Fibroblast of skin of left biceps (primary cell): Measurements from ENCODE around the gene CALCA.
"Not testable (repeated sequence)": the region's sequence is repeated elsewhere in the genome, so short reads cannot be mapped to it uniquely, and the experiment has no call there.

Experiments used
- DNase-seq, 2 experiments: peaks; one replicate each; pipeline ENCODE4 v3.0.0-alpha.2; 2013; ENCODE audit warnings: low read depth in 2 of 2

Gene CALCA

GRCh38 chr11:14971865-14972580, at the start of gene CALCA:
TSS of gene CALCA (minus strand) at chr11:14972351. CDS start at chr11:14971192, 1,159 bp downstream.
- no peak for DNase-seq

GRCh38 chr11:15016200-15016599, 44.0 kb upstream of the CALCA start:
- DNase-seq = no peak

- no peak for DNase-seq
Observed at GRCh38 chr11:15011776-15012345, 39.7 kb upstream of the CALCA start.

- DNase-seq = no peak
Observed at GRCh38 chr11:15010865-15011264, 38.7 kb upstream of the CALCA start.

- peak in 1 of 2 experiments; percentile 3 for DNase-seq
Observed at GRCh38 chr11:15006139-15006759, 34.1 kb upstream of the CALCA start.

GRCh38 chr11:14988133-14988532, 16.0 kb upstream of the CALCA start:
- DNase-seq = not testable (repeated sequence)

- no peak for DNase-seq
Observed at GRCh38 chr11:14981507-14981906, 9.4 kb upstream of the CALCA start.

- peak in 1 of 2 experiments; percentile 0 for DNase-seq
Observed at GRCh38 chr11:14980854-14981253, 8.7 kb upstream of the CALCA start.

GRCh38 chr11:14977101-14977880, 5.1 kb upstream of the CALCA start:
- no peak for DNase-seq

- no peak for DNase-seq
Observed at GRCh38 chr11:14975252-14975587, 3.1 kb upstream of the CALCA start.

- DNase-seq = no peak
Observed at GRCh38 chr11:14974515-14975251, 2.5 kb upstream of the CALCA start.

- no peak for DNase-seq
Observed at GRCh38 chr11:14973621-14974514, 1.7 kb upstream of the CALCA start.

GRCh38 chr11:14972581-14973495, 687 bp upstream of the CALCA start:
- DNase-seq = no peak

- no peak for DNase-seq
Observed at GRCh38 chr11:14969901-14970323, 2.2 kb downstream of the CALCA start.

GRCh38 chr11:14967581-14968243, 4.4 kb downstream of the CALCA start:
- no peak for DNase-seq

GRCh38 chr11:14956111-14956510, 16.0 kb downstream of the CALCA start:
- DNase-seq = no peak

- DNase-seq = no peak
Observed at GRCh38 chr11:14954581-14954980, 17.6 kb downstream of the CALCA start.

- DNase-seq = no peak
Observed at GRCh38 chr11:14953904-14954303, 18.2 kb downstream of the CALCA start.
